ENCODE measurements around the gene HMCN1.

The HMCN1 gene

GRCh38 chr1:185912504-185912903 lies 178.3 kb downstream of the HMCN1 start:
- no peak for DNase-seq (ENCODE audit: low spot score)

DNA sequence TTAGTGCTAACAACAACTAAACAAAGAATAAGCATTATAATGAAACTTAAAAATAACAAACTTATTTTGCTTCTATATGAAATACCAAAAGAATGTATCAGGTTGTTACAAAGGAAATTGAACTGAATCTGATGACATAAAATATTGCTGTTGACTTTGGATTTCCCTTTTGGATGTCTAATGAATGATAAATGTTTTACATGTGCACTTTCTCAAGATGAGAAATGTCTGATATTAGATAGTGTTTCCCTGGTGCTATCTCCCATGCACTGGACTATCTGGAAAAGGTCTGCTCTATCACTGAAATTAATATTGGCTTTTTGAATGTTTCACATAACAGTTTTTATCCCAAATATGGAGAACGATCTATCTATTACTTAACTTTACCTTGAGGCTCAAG lies 179.9 kb downstream of the HMCN1 start:
- DNase-seq (ENCODE audit: low spot score) = no peak

DNA sequence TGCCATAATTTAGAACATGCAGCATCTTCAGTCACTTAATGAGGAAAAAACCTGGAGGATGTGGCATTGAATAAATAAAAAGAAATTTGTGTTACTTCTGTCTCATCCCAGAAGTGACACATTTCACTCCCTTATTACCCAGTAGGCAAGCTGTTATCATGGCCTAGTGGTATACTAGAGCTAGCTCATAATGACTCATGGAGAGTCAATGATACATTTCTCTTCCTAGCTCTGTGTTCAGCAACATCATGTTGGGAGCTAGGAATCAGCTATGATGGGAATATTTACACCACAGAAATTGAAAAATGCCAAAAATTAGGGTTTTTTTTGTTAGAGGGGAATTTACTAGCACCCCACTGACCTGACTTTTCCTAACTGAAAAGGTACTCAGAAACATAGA lies 182.7 kb downstream of the HMCN1 start:
- DNase-seq (ENCODE audit: low spot score) = no peak

GRCh38 chr1:185917646-185918045 lies 183.5 kb downstream of the HMCN1 start:
- DNase-seq (ENCODE audit: low spot score) = no peak

DNA sequence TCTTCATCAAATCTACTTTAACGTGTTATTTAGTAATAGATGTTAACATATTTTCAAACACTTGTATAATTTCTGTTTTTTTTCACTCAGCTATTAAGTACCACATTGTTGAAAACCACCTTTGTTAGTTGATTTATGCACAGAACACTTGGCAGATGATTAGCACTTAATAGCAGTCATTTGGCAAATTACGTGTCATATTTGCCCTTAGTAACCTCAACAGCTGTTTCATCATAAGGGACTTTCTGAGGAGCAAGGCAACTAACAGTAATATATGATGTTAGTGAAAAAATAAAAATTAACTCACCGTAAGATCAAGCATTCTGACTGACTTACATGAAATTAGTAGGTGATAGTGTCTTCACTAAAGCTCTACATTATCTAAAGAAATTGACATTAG lies 186.4 kb downstream of the HMCN1 start:
- no peak for DNase-seq (ENCODE audit: low spot score)

- no peak for DNase-seq (ENCODE audit: low spot score)
These were observed 187.4 kb downstream of the HMCN1 start for GRCh38 chr1:185921636-185922035.

DNA sequence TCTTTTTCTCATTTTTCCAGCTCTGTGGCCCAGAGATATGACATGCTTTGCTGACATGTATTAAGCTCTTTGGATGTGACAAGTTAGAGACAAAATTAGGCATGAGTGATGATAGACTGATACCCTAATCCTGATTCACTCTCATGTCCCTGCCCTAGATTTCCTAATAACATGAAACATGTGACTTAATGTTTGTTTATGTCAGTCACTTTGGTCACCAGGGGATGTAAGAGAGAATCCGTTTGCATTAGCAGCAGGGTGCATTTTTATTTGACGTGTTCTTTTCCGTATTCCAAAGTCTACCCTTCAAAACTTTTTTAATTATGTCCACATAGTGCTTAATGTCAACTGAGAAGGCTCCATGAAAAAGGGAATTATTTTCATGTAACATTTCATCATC lies 192.4 kb downstream of the HMCN1 start:
- DNase-seq (ENCODE audit: low spot score) = no peak

- DNase-seq (ENCODE audit: low spot score) = no peak
These were observed 195.6 kb downstream of the HMCN1 start for GRCh38 chr1:185929776-185930175.

DNA sequence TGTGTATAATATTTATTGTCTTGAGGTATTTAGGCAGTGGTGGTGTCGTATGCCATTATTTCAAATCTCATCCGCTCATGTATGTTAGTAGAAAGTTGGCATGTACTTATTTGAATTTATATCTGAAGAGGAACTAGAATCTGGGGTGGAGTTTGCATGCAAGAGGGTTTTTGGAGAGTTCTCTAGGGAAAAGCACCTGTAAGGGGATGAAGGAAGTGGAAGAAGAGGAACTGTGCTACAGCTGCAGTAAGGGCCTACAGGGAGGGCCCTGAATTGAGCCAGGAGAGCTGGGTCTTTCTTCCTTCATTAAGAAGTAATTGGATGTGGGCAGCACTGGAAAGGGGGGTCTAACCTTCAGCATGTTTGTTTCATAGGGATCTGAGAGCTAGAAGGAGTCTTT lies 197.2 kb downstream of the HMCN1 start:
- DNase-seq (ENCODE audit: low spot score) = no peak

DNA sequence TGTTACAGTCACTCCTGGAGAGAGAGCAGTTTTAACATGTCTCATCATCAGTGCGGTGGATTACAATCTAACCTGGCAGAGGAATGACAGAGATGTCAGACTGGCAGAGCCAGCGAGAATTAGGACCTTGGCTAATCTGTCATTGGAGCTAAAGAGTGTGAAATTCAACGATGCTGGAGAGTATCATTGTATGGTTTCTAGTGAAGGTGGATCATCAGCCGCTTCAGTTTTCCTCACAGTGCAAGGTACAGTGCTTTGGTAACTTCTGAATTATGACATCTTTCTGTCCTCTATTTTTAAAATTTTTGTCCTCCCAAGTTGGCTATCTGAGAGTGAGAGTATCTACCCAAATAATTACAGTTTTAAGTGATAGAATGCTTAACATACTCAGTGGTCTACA lies 199.4 kb downstream of the HMCN1 start:
- no peak for DNase-seq (ENCODE audit: low spot score)

DNA sequence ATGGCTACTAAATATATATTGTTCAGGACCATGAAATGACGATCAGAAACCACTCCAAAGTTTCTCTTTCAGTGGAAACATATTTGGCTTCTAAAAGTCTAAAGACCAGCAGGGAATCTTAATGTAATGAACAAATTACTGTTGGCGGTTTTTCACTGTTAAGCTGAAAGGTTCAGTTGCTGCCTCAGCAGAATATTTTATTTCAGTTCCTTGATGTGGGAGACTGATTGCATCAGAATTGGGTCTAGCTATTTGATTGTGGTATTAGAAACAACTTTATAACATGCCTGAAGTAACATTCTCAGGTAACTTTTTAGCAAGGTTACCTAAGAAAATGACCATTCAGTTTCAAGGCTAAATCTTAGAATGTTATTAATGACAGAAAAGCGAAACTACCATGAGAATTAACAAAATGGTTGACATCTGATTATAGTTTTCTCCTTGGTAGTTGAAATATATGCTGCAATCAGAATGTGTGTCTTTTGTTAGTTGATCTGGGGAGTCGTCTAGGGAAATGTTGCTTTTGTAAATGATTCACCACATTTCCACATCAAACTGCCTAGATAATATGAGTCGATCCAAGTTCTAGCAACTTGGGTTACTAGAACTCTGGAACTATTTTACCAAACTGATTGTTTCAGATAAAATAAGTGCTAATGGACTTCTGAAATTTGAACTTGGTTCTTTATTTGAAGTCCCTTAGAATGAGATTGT lies 200.4 kb downstream of the HMCN1 start:
- DNase-seq (ENCODE audit: low spot score) = no peak

DNA sequence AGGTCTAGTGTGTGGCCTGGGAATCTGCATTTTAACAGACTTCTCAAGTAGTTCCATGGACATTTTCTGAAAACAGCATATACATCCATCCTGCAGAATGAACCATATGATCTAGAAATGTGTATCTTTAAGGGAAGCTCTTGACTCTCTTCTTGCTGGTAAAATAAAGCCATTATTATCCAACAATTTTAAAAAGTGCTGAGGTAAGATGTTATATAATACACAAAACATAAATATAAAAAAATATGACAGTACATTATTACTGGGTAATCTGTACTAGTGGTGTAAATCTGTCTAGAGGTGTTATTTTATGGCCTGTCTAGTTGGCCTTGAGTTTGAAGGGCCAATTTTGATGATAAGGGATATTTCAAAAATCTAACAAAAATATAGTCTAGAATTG lies 201.2 kb downstream of the HMCN1 start:
- DNase-seq (ENCODE audit: low spot score) = no peak

GRCh38 chr1:185936641-185937040 lies 202.4 kb downstream of the HMCN1 start:
- peak; percentile 64 for DNase-seq (ENCODE audit: low spot score)

DNA sequence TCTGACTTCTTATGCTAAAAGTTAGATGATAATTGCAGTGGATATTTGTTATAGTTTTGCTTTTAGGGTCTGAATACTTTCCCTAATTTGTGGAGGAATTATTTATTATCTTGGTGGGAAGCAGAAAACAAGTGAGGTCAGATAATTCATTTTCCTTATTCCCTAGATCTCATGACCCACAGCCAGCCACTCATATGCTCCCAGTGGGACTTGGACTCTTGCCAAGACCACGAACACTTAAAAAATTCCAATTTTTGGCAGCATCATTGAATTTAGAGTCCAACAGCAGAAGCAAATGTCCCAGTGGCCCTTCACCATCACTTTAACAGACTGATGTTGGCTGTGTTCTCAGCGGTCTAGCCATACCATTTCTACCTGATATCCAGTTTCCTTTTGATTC lies 204.2 kb downstream of the HMCN1 start:
- no peak for DNase-seq (ENCODE audit: low spot score)

DNA sequence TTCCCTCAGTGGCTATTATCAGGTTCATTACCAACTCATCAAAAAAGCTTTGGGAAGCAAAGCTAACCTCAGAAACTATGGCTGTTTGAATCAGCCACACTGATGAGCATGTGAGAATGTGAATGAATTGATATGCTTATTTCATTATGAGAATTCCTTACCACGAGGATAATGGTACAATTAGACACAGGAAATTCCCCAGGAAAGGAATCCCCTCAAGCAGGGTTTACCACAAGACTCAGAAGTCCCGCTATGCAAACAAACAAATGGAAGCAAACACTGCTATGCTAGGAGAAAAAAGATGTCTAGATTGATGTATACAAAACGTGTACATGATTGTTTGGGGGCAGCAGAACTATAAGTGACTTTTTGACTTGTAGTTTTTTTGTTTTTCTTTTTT lies 205.0 kb downstream of the HMCN1 start:
- no peak for DNase-seq (ENCODE audit: low spot score)

- no peak for DNase-seq (ENCODE audit: low spot score)
These were observed 208.8 kb downstream of the HMCN1 start for GRCh38 chr1:185942961-185943360.

DNA sequence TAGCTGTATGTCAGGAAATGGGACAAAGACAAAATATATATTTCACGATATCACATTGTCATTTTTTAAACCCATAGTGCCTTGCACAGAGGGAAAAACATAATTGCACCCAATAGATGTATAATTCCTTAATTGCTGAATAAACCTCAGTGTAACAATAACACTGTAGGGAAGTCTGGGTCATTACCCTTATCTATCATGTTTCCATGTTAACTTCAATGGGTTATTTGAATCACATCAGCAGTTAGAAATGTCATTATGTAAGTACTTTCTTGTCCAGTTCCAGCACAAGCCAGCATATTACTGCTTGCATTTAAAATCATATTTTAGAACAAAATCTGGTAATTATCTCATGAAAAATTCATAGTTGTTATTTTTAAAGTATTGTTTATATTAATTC lies 222.7 kb downstream of the HMCN1 start:
- no peak for DNase-seq (ENCODE audit: low spot score)

DNA sequence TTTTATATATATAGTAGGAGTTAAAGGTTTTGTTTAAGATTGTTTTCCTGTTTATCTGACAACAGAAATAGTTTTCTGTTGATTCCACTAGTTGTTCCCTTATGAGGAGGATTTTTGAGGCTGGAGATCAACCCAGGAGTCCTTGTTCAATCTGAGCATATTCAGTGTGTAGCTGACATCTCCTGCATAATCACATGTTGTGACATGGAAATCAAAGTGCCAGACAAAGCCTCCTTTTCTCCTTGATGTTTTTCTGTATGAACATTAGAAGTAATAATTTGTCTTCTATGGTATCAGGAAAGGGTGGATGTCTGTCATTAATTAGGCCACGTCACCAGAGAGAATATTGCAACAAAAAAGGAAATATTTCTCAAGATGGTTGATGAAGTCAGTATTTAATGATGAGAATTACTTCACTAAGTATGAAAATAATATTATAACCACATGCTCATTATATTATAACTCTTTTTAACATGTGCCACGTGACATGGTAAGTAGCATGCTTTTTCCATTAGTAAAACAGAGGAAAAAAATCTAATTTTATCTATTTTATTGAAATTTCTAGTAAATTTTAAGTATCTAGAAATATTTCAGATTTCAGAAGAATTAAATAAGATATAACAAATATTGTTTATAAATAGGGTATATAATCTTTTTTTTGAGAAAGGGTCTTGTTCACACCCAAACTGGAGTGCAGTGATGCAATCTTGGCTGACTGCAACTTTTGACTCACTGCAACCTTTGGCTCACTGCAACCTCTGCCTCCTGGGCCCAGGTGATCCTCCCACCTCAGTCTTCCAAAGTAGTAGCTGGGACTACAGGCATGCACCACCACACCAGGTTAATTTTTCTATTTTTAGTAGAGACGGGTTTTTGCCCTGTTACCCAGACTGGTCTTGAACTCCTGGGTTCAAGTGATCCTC lies 223.5 kb downstream of the HMCN1 start:
- DNase-seq (ENCODE audit: low spot score) = no peak

GRCh38 chr1:185960422-185961321 lies 226.5 kb downstream of the HMCN1 start:
- DNase-seq (ENCODE audit: low spot score) = no peak

GRCh38 chr1:185961664-185962063 lies 227.5 kb downstream of the HMCN1 start:
- DNase-seq (ENCODE audit: low spot score) = no peak

GRCh38 chr1:185964946-185965345 lies 230.8 kb downstream of the HMCN1 start:
- DNase-seq (ENCODE audit: low spot score) = no peak

DNA sequence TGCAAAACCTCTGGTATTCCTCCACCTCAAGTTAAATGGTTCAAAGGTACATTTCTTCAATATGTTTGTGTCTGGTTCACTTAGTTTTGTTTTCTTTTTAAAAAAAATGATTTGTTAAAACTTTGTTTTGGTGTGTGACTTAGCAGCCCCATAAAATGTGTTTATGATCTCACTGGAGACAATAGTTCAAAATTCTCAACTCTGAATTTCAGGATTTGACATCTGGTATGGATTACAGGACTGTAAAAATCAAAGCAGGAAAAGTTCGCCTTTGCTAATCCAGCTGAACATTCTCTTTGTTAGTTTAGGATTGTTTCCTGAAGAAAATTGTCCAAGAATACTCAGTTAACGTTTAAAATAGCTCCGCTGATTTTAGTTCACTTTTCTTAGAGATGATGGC lies 231.7 kb downstream of the HMCN1 start:
- DNase-seq (ENCODE audit: low spot score) = no peak

All from Ammon's horn (tissue), 1 donor.